GM12892 (cell line): ENCODE data around the gene EMID1.

ENCODE experiments used
- DNase-seq: peaks from one replicate; pipeline ENCODE4 v3.0.0; 2011; ENCODE audit not compliant: insufficient read length
- FAIRE-seq: peaks from 2 replicates; lab custom pipeline; 2011; peaks lifted over from hg19 to GRCh38; lab: Jason Lieb, UNC
- POLR2A ChIP-seq: IDR thresholded peaks from 2 replicates; pipeline ENCODE4 v1.6.1; 2011; ENCODE audit warnings: low read depth, low read length, control low read depth
- POLR2AphosphoS5 ChIP-seq: IDR thresholded peaks from 2 replicates; pipeline ENCODE4 v1.6.1; 2011; ENCODE audit warnings: low read depth, low read length, control low read depth
- TAF1 ChIP-seq: IDR thresholded peaks from 2 replicates; pipeline ENCODE4 v1.6.1; 2011; ENCODE audit warnings: low read depth, mild to moderate bottlenecking, control low read depth, low read length, borderline replicate concordance

EMID1 gene

DNA sequence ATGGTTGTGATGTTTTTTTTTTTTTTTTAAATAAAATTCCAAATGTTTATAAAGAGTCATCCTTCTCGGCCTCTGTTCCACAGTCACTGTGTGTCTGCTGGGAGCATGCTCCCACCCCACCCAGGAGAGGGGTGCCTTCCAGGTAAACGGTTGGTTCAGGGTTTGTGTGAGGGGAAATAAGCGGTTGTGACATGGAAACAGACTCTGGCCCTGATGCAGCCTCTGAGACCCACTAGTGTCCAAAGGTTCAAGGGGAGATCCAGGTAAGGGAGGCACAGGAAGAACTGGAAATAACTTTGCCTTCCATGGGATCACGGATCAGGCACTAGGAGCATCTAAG is 94.7 kb downstream of the EMID1 start:
- FAIRE-seq (no peak), DNase-seq (no peak)
- no peak for TF ChIP-seq TAF1
- no peak; the same call in 1 of the 2 replicates for TF ChIP-seq POLR2A
- TF ChIP-seq POLR2AphosphoS5: no peak

- no peak for DNase-seq
- peak; percentile 85 for TF ChIP-seq POLR2A
- TF ChIP-seq TAF1: no peak
- peak; percentile 96 for TF ChIP-seq POLR2AphosphoS5
- no peak for FAIRE-seq
Observed at GRCh38 chr22:29300807-29301601, 95.3 kb downstream of the EMID1 start.

DNA sequence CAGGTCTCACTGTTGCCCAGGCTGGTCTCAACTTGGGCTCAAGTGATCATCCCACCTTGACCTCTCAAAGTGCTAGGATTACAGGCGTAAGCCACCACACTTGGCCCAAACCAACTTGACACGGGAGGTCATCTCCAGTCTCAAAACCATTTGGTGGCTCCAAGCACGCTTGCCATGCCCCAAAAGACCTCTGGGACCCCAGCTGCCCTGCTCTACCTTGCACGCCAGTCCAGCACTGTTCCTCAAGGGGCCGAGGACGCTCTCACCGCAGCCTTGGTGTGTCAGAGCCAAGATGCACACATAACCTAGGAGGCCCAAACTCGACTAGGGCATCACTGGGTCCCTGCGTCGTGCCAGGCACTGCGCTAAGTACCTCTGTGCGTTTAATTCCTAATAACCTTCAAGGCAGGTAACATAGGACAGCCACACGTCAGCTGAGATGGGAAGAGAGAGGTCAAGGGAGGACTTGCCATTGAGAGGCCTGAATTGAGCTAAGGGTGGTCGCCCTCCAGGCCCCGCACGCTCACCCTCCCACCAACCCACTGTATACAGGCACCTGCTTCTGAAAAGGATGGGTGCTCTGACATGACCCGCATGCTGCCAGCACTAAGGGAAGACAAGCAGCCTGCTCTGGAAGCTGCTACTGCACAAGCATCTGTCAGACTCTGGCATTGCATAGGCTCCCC is 96.2 kb downstream of the EMID1 start:
- no peak for DNase-seq
- FAIRE-seq: no peak
- no peak for TF ChIP-seq TAF1
- no peak for TF ChIP-seq POLR2A
- TF ChIP-seq POLR2AphosphoS5: no peak

DNA sequence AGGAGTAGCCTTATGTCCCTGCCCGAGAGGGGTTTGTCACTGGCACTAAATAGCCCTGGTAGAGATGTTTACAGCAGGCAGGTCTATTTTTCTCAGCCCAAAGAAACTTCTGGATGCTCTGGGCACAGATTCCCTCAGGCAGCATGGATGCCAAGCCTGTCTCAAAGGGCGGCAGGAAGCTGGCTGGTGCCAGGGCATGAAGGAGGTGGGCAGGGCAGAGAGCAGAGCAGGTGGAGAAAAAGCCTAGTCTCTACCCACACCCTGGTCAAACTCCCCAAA is 96.6 kb downstream of the EMID1 start:
- no peak for TF ChIP-seq TAF1
- no peak for TF ChIP-seq POLR2A
- no peak for TF ChIP-seq POLR2AphosphoS5
- DNase-seq (no peak), FAIRE-seq (no peak)

GRCh38 chr22:29302681-29303465 is 97.2 kb downstream of the EMID1 start:
- no peak for DNase-seq
- FAIRE-seq: no peak
- TF ChIP-seq TAF1 (no peak), POLR2AphosphoS5 (no peak), POLR2A (no peak)

DNA sequence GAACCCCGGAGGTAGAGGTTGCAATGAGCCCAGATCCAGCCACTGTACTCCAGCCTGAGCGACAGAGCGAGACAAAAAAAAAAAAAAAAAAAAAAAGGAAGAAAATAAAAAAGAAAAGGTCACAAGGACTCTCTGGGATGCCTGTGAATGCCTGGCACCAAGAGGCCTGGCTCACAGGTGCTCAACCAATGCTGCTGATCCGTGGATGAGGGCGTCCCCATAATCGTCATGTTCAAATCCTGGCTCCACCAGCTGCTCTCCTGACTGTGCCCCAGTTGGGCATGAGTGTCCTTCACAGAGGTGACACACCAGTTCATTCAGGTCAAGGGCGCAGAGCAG is 100.1 kb downstream of the EMID1 start:
- peak; percentile 21 for DNase-seq
- TF ChIP-seq POLR2AphosphoS5 (no peak), TAF1 (no peak), POLR2A (no peak)
- peak; percentile 9 for FAIRE-seq

GRCh38 chr22:29306175-29306834 is 100.6 kb downstream of the EMID1 start, which contains the start of gene GAS2L1:
Gene GAS2L1 (plus strand): TSS chr22:29306650. CDS start chr22:29308106, 1,456 bp downstream.
- DNase-seq (peak; percentile 71), FAIRE-seq (peak; percentile 33)
- no peak for TF ChIP-seq TAF1
- TF ChIP-seq POLR2AphosphoS5: no peak
- no peak for TF ChIP-seq POLR2A

DNA sequence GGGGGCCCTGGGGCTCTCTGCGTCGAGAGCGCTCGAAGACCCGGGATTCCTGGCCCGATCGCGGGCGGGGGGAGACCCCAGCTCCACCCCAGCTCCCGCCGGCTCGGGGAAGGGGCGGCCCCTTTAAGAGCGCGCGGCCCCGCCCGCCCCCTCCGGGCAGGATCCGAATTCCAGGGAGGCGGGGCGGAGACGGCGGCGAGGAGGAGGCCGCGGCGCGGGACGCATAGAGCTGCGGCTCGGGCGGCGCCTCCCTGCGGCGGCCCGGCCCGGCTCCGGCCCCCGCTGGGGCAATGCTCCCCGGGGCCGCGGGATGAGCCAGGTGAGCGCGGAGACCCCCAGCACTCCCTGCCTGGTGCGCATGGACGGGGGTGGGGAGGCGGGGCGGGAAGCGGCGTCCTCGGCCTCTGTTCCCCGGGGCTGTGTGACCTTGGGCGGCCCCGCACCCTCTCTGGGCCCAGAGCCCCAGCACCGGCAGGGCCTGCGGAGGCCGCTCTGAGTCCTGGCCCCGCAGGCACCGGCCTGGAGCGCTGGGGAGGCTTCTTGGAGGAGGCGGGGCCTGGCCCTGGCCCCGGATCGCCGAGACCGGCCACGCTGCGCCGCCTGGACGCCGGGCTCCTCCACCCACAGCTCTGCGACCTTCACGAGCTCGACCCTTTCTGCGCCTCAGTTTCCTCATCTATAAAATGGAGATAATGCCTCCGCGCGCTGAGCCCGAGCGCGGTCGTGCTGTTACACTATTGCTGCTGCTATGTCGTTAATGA is 101.3 kb downstream of the EMID1 start:
- FAIRE-seq: no peak
- no peak for TF ChIP-seq POLR2AphosphoS5
- DNase-seq: peak; percentile 37

- FAIRE-seq: no peak
- TF ChIP-seq POLR2A (no peak), TAF1 (no peak)
- DNase-seq: peak; percentile 25
Observed at GRCh38 chr22:29307596-29308147, 102.0 kb downstream of the EMID1 start.

GRCh38 chr22:29308148-29308790 is 102.6 kb downstream of the EMID1 start:
- FAIRE-seq: no peak
- no peak for TF ChIP-seq POLR2A
- no peak for DNase-seq
